ENCODE data around the gene SDSL.

Gene SDSL

GRCh38 chr12:113422030-113422885 is at the start of gene SDSL:
Gene SDSL (plus strand): TSS chr12:113422380. CDS start chr12:113427983, 5,603 bp downstream.
- no peak for DNase-seq

GRCh38 chr12:113373440-113373839 is 48.7 kb upstream of the SDSL start:
- no peak for DNase-seq

- no peak for DNase-seq
Measured at GRCh38 chr12:113373969-113374368, 48.2 kb upstream of the SDSL start.

GRCh38 chr12:113374823-113375428 is 47.3 kb upstream of the SDSL start:
- DNase-seq: no peak

GRCh38 chr12:113378291-113378690 is 43.9 kb upstream of the SDSL start:
- DNase-seq: no peak

- DNase-seq: no peak
Measured at GRCh38 chr12:113381220-113381619, 41.0 kb upstream of the SDSL start.

GRCh38 chr12:113382206-113382605 is 40.0 kb upstream of the SDSL start:
- no peak for DNase-seq

- DNase-seq: no peak
Measured at GRCh38 chr12:113384778-113385177, 37.4 kb upstream of the SDSL start.

GRCh38 chr12:113385282-113385882 is 36.8 kb upstream of the SDSL start:
- no peak for DNase-seq

GRCh38 chr12:113386866-113387566 is 35.2 kb upstream of the SDSL start:
- no peak for DNase-seq

- DNase-seq: no peak
Measured at GRCh38 chr12:113387631-113388030, 34.5 kb upstream of the SDSL start.

GRCh38 chr12:113388351-113388750 is 33.8 kb upstream of the SDSL start:
- DNase-seq: no peak

GRCh38 chr12:113390064-113391043 is 31.8 kb upstream of the SDSL start:
- no peak for DNase-seq

- no peak for DNase-seq
Measured at GRCh38 chr12:113391145-113391544, 31.0 kb upstream of the SDSL start.

GRCh38 chr12:113391650-113392337 is 30.4 kb upstream of the SDSL start:
- DNase-seq: no peak

GRCh38 chr12:113392520-113392919 is 29.7 kb upstream of the SDSL start:
- no peak for DNase-seq

- no peak for DNase-seq
Measured at GRCh38 chr12:113392988-113393579, 29.1 kb upstream of the SDSL start.

- DNase-seq: no peak
Measured at GRCh38 chr12:113393749-113394148, 28.4 kb upstream of the SDSL start.

- DNase-seq: no peak
Measured at GRCh38 chr12:113395119-113395518, 27.1 kb upstream of the SDSL start.

- no peak for DNase-seq
Measured at GRCh38 chr12:113396200-113396599, 26.0 kb upstream of the SDSL start.
